Psoas muscle (tissue), 8 donors: ENCODE results near the gene ABCC4. TPM values are rescaled to one million over a fixed set of nuclear protein-coding genes. Genes with fewer than 3 reads are reported as not detected.

ENCODE experiments used
- ATAC-seq, 4 donors: fragments of 200-7000 bp; cut with Tn5 transposase; one replicate each; pipeline ENCODE4 v1.9.1; 2020; ENCODE audit warnings: moderate library complexity in 3 of 4, mild to moderate bottlenecking in 2 of 4
- DNase-seq, 2 donors: peaks; one replicate each; pipeline ENCODE4 v3.0.0-alpha.2; 2020
- H3K27ac ChIP-seq: fragments of 200-600 bp; one replicate; pipeline ENCODE4 v1.8.0; 2022
- H3K27me3 ChIP-seq, 3 donors: fragments of 200-600 bp in 1 of 3; one replicate each; pipeline versions ENCODE4 v1.6.1 to v1.8.0; 2013 to 2022; ENCODE audit warnings: low read length in 2 of 3, mild to moderate bottlenecking in 2 of 3, moderate library complexity in 1 of 3; ENCODE audit not compliant: insufficient read depth in 3 of 3
- H3K36me3 ChIP-seq, 2 donors: fragments of 200-600 bp in 1 of 2; one replicate each; pipeline versions ENCODE4 v1.6.1 to v1.8.0; 2013 to 2022; ENCODE audit warnings: low read depth in 1 of 2, mild to moderate bottlenecking in 1 of 2, moderate library complexity in 1 of 2; ENCODE audit not compliant: insufficient read depth in 1 of 2
- H3K4me1 ChIP-seq: fragments of 200-600 bp; one replicate; pipeline ENCODE4 v1.8.0; 2022
- H3K4me3 ChIP-seq: fragments of 200-600 bp; one replicate; pipeline ENCODE4 v1.8.0; 2022; ENCODE audit warnings: mild to moderate bottlenecking
- H3K9me3 ChIP-seq: fragments of 200-600 bp; one replicate; pipeline ENCODE4 v1.8.0; 2022
- WGBS, 3 donors: extraction: QIAGEN DNeasy Blood & Tissue Kit; methylation state at CpG; one replicate each; pipeline versions ENCODE4 v1.1.6 to v1.1.7; 2013; 5-methylcytosine and 5-hydroxymethylcytosine counted together
- intact Hi-C, 2 donors: fragments of 100-400 bp; cut with DNase I; formaldehyde crosslinking; loops; one replicate each; pipeline versions ENCODE4 v1.11.0 to v1.14.2; 2022
- polyA plus RNA-seq, 3 donors: library from polyadenylated mRNA; stranded (reverse); fragments of 200-250 nt; gene quantifications; one replicate each; pipeline ENCODE4 v1.2.3, GENCODE V29; 2013
- total RNA-seq, 4 donors: library from RNA; stranded (reverse); fragmentation: NEBNext Ultra II Directional in 2 of 4; extraction: Animal tissue kit (Norgen Biotek cat#: 25700) in 2 of 4; gene quantifications; one replicate each; pipeline versions ENCODE4 v1.2.1 to v1.2.4, GENCODE V29; 2021 to 2023
- TF ChIP-seq, protein P1 (sequence below): fragments of 200-600 bp; IDR thresholded peaks from one replicate; pipeline ENCODE4 v1.8.0; 2022; ENCODE audit warnings: antibody characterized with exemption
- donor health status: healthy with polysubstance abuse.
- donor health status: DM: no; HTN: no; CAD: no; lungs with moderate emphysema.
- donor health status: Bipolar disorder and iron deficiency.
- donor health status: healthy.
- donor health status: DM: yes; HTN: yes; CAD: no.
- donor health status: DM: no; HTN: no; CAD: no.
- donor health status: DM: no; HTN: no; CAD: no.
- donor health status: DM: yes; HTN: yes; CAD: no.

Gene ABCC4
- total and polyA plus RNA-seq, 7 donors = 2.3 to 25.2 (median 6.1) TPM

DNA sequence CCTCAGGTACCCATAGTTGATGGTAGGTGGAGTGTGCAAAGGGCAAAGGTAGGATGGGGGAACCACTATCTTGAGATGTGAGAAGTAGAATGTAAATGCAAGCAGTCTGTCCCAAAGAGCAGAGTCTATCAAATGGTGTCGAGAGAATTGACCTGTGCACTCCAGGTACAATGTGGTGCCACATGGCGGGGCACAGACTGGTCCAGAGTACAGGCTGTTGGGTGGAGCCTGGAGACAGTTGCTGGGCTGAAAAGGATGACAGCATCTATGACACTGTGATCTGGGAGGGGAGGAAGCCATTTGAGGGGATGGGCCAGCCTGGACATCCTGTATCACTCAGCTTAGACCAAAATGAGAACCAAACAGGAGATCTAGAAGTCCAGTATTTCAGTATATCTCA lies 180.6 kb downstream of the ABCC4 start:
- intact Hi-C loops = no loop called here
- 96 to 100% (median 98%) methylated on average over 2 of the region's 2 CpGs for whole genome bisulfite sequencing, 3 donors
- no peak for DNase-seq
- no peak overlapping the region for H3K4me3 ChIP-seq
- no peaks in the 10 kb centered on the region for H3K9me3 ChIP-seq
- H3K36me3 ChIP-seq = peaks cover 0 to 26% of the 10 kb centered on the region in 2 donors
- H3K4me1 ChIP-seq = no peaks in the 10 kb centered on the region
- H3K27ac ChIP-seq = no peak overlapping the region
- no peaks in the 10 kb centered on the region for H3K27me3 ChIP-seq
- no peak for ATAC-seq
- TF ChIP-seq, protein P1, sequence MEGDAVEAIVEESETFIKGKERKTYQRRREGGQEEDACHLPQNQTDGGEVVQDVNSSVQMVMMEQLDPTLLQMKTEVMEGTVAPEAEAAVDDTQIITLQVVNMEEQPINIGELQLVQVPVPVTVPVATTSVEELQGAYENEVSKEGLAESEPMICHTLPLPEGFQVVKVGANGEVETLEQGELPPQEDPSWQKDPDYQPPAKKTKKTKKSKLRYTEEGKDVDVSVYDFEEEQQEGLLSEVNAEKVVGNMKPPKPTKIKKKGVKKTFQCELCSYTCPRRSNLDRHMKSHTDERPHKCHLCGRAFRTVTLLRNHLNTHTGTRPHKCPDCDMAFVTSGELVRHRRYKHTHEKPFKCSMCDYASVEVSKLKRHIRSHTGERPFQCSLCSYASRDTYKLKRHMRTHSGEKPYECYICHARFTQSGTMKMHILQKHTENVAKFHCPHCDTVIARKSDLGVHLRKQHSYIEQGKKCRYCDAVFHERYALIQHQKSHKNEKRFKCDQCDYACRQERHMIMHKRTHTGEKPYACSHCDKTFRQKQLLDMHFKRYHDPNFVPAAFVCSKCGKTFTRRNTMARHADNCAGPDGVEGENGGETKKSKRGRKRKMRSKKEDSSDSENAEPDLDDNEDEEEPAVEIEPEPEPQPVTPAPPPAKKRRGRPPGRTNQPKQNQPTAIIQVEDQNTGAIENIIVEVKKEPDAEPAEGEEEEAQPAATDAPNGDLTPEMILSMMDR = no peak

DNA sequence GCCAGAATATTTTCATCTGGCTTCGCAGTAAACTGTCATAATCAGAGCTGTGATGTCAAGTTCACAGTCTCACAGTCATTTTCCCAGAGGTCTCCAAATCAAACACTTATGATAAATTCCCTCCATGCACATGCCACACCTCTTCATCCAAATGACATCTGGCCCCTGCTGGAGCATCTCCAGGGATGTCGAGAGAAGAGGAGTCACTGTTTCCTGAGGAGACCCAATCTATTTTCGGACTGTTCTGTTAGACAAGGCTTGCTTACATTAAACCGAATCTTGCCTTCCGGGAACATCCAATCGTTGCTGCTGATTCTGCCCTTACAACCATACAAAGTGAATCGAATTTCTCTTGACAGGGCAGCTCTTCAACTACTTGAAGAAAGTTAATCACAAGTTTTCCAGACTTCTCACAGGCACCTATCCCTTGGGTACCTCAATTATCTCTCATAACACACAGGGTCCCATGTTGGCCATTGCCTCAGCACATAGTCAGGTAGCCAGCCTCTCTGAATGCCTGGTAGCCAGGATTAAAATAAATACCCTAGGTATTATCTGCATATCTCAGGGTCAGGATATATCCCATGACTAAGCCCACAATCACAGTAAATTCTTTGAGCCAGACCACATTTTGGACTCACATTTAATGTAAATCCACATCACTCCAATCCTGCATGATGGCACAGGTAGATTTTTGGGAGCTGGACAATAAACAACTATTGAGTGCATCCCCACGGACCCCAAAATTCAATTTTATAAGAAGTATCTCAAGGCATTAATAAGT lies 182.5 kb downstream of the ABCC4 start:
- Histone ChIP-seq H3K27me3 (no peaks in the 10 kb centered on the region), H3K36me3 (peaks cover 0 to 30% of the 10 kb centered on the region in 2 donors), H3K9me3 (no peaks in the 10 kb centered on the region), H3K4me3 (no peak overlapping the region), H3K4me1 (no peaks in the 10 kb centered on the region), H3K27ac (no peak overlapping the region)
- DNase-seq (no peak), ATAC-seq (no peak)
- intact Hi-C loops = no loop called here
- WGBS, 3 donors = 72 to 78% (median 77%) methylated on average over 8 of the region's 8 CpGs
- TF ChIP-seq, protein P1 = no peak

DNA sequence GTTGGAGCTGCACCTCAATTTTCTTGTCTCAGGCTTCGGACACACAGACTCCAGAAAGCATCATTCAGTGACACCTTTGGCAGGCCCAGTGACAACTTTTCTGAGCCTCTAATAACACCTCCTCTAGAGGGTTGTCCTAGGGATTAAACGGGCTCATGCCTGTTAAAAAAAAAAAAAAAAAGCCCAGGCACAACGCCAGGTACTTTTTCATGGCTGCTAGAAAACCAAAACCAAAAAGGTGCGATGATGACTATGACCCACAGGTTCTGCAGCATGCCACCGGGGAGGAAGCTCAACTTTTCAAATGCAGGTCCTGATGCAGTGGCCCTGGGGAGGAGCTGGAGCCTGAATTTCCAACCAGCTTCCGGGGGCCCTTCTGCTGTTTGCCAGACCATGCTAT lies 184.2 kb downstream of the ABCC4 start:
- Histone ChIP-seq H3K9me3 (no peaks in the 10 kb centered on the region), H3K27me3 (no peaks in the 10 kb centered on the region), H3K4me3 (no peak overlapping the region), H3K27ac (no peak overlapping the region), H3K36me3 (peaks cover 0 to 21% of the 10 kb centered on the region in 2 donors), H3K4me1 (no peaks in the 10 kb centered on the region)
- no peak for ATAC-seq
- intact Hi-C loops = no loop called here
- DNase-seq = no peak
- 51 to 69% (median 64%) methylated on average over 6 of the region's 6 CpGs for WGBS, 3 donors
- TF ChIP-seq, protein P1 = no peak

DNA sequence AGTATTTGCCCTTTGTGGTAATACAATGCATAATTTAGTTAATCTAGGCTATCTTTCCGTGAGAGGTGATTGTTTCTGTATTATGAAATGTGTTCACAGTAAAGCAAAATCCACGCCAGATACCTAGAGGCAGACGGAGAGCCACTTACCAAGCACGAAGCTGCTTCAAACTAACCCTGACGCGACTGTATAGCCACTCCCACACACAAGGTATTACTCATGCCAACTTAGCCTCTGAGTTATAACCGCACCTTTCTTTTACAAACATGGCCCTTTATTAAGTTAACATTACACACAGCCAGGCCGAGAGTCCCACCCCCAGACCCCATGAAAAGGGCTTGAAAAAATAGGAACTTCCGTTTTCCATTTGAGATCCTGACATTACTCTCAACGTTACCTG lies 185.7 kb downstream of the ABCC4 start:
- intact Hi-C loops = no loop called here
- Histone ChIP-seq H3K9me3 (no peaks in the 10 kb centered on the region), H3K4me3 (no peak overlapping the region), H3K4me1 (no peaks in the 10 kb centered on the region), H3K27ac (no peak overlapping the region), H3K27me3 (no peaks in the 10 kb centered on the region), H3K36me3 (peaks cover 0 to 16% of the 10 kb centered on the region in 2 donors)
- ATAC-seq = no peak
- WGBS, 3 donors = 81 to 88% (median 85%) methylated on average over 10 of the region's 10 CpGs
- TF ChIP-seq, protein P1 = no peak
- DNase-seq = no peak

DNA sequence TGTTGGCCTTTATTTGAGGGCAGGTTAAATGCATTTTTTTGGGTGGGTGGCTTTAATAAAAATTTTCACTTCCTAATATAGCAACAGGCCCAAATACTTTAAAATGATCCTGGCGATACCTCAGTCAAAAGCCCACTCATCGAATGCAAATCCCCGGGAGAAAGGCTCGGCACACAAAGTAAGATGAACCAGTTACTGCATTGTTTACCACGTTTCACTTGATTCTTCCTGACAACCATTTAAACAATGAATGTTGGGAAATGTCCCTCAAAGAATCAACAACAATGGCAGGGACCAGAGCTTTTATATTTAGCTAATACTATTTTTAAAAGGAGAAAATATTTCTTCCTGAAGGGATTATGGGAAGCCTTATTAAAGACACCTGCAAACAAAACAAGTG lies 187.7 kb downstream of the ABCC4 start:
- intact Hi-C loops = no loop called here
- H3K9me3 ChIP-seq = no peaks in the 10 kb centered on the region
- no peak overlapping the region for H3K4me3 ChIP-seq
- no peak for DNase-seq
- no peak overlapping the region for H3K27ac ChIP-seq
- H3K4me1 ChIP-seq = no peaks in the 10 kb centered on the region
- ATAC-seq = no peak
- peaks cover 0 to 12% of the 10 kb centered on the region in 2 donors for H3K36me3 ChIP-seq
- WGBS, 3 donors = 74 to 85% (median 78%) methylated on average over 5 of the region's 5 CpGs
- TF ChIP-seq, protein P1 = no peak
- H3K27me3 ChIP-seq = no peaks in the 10 kb centered on the region
